MM.1S (cell line): Measurements from ENCODE around the gene GLCCI1.

ENCODE experiments used
- CTCF ChIP-seq: fragments of 300-600 bp; sonication (generic); IDR thresholded peaks from 2 replicates; pipeline ENCODE4 v1.5.1; 2016; ENCODE audit warnings: antibody characterized with exemption, low read length, mixed read lengths
- EZH2phosphoT487 ChIP-seq: fragments of 300-600 bp; sonication (generic); IDR thresholded peaks from 2 replicates; pipeline ENCODE4 v1.6.1; 2018; ENCODE audit warnings: antibody characterized with exemption, low read length

DNA sequence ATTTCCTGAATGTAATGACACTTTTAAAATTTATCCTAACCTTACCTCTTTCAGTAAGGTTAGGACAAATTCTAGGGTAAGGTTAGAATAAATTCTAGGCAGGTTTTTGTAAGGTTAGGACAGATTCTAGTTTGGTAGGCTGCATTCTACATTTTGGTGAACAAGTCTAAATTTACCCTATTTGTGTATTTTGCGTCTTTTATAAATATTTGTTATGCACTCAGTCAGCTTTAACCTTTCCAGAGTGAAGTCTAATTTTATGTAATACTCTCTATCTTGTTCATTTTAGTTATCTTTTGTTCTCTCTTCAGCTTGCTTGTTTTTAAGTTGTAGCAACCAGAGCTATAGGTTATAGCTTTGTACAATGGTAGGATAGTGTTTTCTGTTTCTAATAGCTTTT, 54.0 kb downstream of the GLCCI1 start:
- TF ChIP-seq EZH2phosphoT487 (no peak), CTCF (no peak)
